ENCODE results near the gene PLGLB1. TPM values are rescaled to one million over a fixed set of nuclear protein-coding genes. Genes with fewer than 3 reads are reported as not detected.
A peak's percentile ranks its signal among the peaks of the same experiment; 100 is the strongest.
"Not testable (repeated sequence)": the region's sequence is repeated elsewhere in the genome, so short reads cannot be mapped to it uniquely, and the experiment has no call there.

Gene PLGLB1
- total RNA-seq, result 1 to 10 TPM in 3 of 4 donors, under 1 TPM in 1; 0.66 to 4.6 (median 2.7) TPM

DNA sequence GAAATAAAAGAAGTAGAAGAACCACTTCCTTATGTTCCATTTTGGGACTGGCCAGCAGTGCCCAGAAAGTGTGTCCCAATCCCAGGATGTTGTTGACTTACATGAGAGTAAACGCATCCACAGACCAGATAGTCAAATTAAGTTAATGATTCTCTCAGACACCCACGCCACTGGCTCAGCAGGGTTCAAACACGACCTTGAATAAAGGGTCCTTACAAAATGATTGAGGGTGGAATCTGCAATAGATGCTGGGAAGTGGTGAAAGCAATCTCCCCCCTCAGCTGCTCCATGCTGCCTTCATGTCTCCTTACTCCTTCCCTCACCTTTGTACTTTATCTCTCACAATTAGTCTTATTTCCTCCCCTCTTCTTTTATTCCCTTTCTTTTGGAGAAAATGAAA is at the start of gene PLGLB1:
Gene PLGLB1 (minus strand): TSS at position 101 of the 400 bp plus-strand sequence. CDS start 61 bp downstream, at position 40.
- H3K9me3 ChIP-seq; H3K27me3 ChIP-seq; H3K4me1 ChIP-seq; DNase-seq (ENCODE audit: extremely low spot score); H3K4me3 ChIP-seq; intact Hi-C loops (cut with DNase I); H3K36me3 ChIP-seq; H3K27ac ChIP-seq (replicated peaks in 1 of 4): not testable (repeated sequence)
- WGBS, result no CpG with 5 or more reads among the region's 3 CpGs

DNA sequence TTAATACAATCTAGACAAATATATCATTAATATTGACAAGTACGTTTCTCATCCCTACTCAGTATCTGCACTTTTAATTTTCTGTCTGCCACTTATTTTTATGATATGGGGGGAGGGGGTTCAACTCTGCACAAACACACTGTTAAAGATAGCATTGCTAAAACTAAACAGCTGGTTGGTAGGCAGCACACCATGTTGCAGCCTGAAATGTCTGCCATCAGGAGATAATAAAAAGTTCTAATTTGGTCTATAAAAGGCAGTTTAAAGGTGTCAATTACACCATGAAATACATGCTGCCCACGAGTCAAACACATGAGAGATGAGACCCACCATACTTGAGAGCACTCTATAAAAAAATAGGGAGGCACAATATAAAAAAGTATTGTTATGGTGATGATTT is 42.7 kb upstream of the PLGLB1 start:
- H3K27me3 ChIP-seq; H3K36me3 ChIP-seq; H3K4me1 ChIP-seq; H3K9me3 ChIP-seq; H3K27ac ChIP-seq (replicated peaks in 1 of 4); DNase-seq (ENCODE audit: extremely low spot score); intact Hi-C loops (cut with DNase I); H3K4me3 ChIP-seq: not testable (repeated sequence)
- 100% methylated on average over 1 of the region's 2 CpGs for WGBS

DNA sequence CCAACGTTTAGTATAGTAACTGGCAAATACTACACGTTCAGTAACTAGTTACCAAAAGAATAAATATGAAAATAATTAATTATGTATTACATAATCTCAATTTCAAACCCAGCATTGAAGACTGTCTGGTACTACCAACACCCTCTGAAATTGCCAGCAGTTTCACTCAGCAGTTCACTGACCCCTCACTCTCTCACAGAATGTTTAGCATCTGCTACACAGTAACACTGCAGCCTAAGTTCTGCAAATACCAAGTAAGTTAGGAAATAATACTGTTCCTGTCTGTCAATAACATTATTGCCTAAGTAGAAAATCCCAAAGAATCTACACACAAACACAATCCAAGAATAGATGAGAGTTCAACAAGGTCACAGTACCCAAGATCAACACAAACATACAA is 41.8 kb upstream of the PLGLB1 start:
- H3K27ac ChIP-seq (replicated peaks in 1 of 4); H3K9me3 ChIP-seq; H3K4me1 ChIP-seq; H3K4me3 ChIP-seq; H3K36me3 ChIP-seq; DNase-seq (ENCODE audit: extremely low spot score); intact Hi-C loops (cut with DNase I); H3K27me3 ChIP-seq: not testable (repeated sequence)
- no CpG with 5 or more reads among the region's 2 CpGs for WGBS

DNA sequence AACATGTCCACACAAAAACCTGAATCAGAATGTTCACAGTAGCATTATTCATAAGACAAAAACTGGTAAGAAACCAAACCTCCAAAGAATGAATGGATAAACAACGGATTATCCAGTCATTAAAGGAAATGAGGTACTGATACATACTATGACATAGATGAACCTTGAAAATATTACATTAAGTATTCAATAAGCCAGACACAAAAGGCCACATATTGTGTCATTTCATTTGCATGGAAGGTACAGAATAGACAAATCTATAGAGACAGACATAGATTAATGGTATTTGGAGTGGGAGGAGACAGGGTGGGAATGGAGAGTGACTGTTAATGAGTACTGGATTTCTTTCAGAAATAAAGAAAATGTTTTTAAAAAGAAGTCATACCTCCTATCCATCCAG is 39.9 kb upstream of the PLGLB1 start:
- DNase-seq (ENCODE audit: extremely low spot score); H3K4me1 ChIP-seq; H3K27ac ChIP-seq (replicated peaks in 1 of 4); intact Hi-C loops (cut with DNase I); H3K36me3 ChIP-seq; H3K27me3 ChIP-seq; H3K4me3 ChIP-seq; H3K9me3 ChIP-seq: not testable (repeated sequence)
- no CpG with 5 or more reads among the region's 1 CpG for WGBS

DNA sequence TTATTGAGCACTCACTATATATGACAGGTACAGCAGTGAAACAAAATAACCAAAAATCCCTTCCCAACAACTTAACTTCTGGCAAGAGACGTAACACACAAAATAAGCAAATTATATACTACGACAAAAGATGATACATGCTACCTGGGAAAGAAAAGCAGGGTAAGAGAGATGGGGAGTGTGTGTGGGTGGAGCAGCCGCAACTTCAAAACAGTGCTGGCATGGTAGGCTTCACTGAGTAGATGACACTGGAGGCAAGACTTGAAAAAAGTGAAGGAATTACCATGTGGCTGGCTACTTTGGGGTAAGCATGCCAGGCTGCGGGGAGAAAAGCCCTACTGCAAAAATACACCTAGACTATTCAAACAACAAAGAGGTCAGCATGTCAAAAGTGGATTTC is 36.0 kb upstream of the PLGLB1 start:
- H3K36me3 ChIP-seq; H3K9me3 ChIP-seq; intact Hi-C loops (cut with DNase I); DNase-seq (ENCODE audit: extremely low spot score); H3K4me1 ChIP-seq; H3K27ac ChIP-seq (replicated peaks in 1 of 4); H3K4me3 ChIP-seq; H3K27me3 ChIP-seq: not testable (repeated sequence)
- 100% methylated on average over 3 of the region's 4 CpGs for WGBS

DNA sequence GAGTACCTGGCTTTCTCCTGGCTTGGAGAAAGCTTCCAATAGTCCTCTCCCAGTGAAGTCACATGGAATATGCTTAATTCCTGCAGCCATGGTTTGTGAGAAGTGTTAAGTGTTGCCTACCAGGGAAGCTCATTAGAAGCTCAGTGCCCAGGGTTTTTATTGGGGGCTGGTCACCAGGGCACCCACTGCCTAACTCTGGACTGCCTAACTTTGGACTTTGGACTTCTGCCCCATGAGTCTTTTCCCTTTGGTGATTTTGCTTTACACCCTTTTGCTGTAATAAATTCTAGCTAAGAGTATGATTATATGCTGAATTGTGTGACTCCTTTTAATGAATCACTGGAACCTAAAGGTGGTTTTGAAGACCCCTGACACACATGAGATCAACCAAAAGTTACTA is 35.2 kb upstream of the PLGLB1 start:
- H3K4me3 ChIP-seq; intact Hi-C loops (cut with DNase I); H3K27ac ChIP-seq (replicated peaks in 1 of 4); DNase-seq (ENCODE audit: extremely low spot score); H3K9me3 ChIP-seq; H3K36me3 ChIP-seq; H3K27me3 ChIP-seq; H3K4me1 ChIP-seq: not testable (repeated sequence)

DNA sequence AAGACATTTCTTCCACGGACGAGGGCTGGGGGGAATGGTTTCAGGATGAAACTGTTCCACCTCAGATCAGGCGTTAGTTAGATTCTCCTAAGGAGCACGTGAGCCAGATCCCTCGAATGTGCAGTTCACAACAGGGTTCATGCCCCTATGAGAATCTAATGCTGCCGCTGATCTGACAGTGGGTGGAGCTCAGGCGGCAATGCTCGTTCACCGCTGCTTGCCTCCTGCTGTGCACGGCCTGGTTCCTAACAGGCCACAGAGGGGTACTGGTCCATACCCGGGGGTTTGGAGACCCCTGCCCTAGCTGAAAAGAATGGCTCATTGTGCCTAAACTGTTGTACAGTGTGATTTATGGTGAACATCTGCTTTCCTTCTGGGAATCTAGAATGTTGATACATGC is 34.8 kb upstream of the PLGLB1 start:
- intact Hi-C loops (cut with DNase I); H3K9me3 ChIP-seq; H3K27me3 ChIP-seq; H3K4me3 ChIP-seq; DNase-seq (ENCODE audit: extremely low spot score); H3K27ac ChIP-seq (replicated peaks in 1 of 4); H3K36me3 ChIP-seq; H3K4me1 ChIP-seq: not testable (repeated sequence)
- WGBS, result no CpG with 5 or more reads among the region's 11 CpGs

DNA sequence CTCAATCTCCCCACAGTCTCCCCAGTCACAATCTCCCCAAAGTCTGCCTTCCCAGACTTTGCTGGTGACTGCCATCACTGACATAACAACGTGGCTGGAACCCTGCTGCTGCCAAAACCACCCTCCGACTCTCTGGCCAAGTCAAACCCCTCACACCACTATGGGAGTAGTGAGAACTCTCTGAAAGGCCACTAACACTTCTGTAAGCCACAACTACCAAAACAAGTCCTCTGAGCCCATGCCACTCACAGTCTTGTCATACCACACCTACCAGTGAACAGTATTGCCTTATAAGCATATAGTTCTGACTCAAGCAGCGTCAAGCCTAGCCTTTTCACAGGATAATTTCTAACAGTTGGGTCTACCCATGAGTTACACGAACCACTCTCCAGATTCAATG is 32.7 kb upstream of the PLGLB1 start:
- H3K27ac ChIP-seq (replicated peaks in 1 of 4); H3K36me3 ChIP-seq; H3K27me3 ChIP-seq; H3K4me3 ChIP-seq; H3K9me3 ChIP-seq; H3K4me1 ChIP-seq; DNase-seq (ENCODE audit: extremely low spot score); intact Hi-C loops (cut with DNase I): not testable (repeated sequence)
- 100% methylated on average over 1 of the region's 4 CpGs for WGBS

DNA sequence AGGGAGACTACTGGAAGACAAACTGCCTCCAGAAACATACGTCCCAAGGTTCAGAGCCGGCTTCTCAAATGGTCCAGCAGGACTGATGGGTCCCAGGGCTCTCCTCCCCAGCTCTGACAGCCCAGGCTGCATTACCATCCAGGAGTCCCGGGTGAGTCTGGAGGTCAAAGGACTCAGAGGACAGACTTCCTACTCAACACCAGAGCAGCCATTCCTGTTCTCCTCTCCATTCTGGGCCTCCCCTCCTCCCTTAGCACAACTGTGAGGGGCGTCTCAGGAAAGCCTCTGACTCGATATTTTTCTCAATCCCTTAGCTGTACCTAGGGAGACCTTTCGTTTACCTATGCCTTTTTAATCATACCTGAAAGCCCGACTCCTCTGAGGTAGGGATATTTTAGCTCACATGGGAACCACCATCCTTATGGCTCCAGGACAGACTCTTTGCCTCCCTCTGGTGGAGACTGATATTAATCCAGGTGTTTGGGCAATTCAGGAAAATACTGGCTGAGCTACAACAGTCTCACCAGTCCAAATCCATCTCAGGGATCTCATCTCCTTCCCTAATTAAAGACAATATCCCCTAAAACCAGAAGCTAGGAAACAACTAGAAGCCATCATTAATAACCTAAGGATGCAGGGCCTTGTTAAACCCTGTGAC is 19.8 kb upstream of the PLGLB1 start:
- H3K4me3 ChIP-seq; H3K36me3 ChIP-seq; H3K4me1 ChIP-seq; H3K27me3 ChIP-seq; H3K27ac ChIP-seq (replicated peaks in 1 of 4); H3K9me3 ChIP-seq; intact Hi-C loops (cut with DNase I); DNase-seq (ENCODE audit: extremely low spot score): not testable (repeated sequence)
- no CpG with 5 or more reads among the region's 7 CpGs for WGBS
- TF ChIP-seq, protein P1, sequence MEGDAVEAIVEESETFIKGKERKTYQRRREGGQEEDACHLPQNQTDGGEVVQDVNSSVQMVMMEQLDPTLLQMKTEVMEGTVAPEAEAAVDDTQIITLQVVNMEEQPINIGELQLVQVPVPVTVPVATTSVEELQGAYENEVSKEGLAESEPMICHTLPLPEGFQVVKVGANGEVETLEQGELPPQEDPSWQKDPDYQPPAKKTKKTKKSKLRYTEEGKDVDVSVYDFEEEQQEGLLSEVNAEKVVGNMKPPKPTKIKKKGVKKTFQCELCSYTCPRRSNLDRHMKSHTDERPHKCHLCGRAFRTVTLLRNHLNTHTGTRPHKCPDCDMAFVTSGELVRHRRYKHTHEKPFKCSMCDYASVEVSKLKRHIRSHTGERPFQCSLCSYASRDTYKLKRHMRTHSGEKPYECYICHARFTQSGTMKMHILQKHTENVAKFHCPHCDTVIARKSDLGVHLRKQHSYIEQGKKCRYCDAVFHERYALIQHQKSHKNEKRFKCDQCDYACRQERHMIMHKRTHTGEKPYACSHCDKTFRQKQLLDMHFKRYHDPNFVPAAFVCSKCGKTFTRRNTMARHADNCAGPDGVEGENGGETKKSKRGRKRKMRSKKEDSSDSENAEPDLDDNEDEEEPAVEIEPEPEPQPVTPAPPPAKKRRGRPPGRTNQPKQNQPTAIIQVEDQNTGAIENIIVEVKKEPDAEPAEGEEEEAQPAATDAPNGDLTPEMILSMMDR (IDR thresholded peaks at IDR 0.05), result peak in 1 of 3 experiments; percentile 45

DNA sequence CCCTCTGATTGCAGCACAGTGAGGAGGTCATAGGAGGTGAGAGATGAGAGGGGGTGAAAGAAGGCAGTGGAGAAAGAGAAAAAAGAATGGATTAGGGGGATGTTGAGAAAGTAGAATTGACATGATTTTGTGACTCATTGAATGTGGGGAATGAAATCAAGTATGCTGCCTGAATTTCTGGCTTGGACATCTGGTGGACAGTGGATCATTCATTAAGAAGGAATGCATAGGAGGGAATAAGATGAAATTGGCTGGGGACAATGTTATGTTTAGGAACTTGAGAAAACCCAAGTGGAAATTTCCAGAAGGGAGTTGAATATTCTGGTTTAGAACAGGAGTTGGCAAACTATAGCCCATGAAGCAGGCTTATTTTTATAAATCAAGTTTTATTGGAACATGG is 7.0 kb upstream of the PLGLB1 start:
- H3K4me1 ChIP-seq; H3K27me3 ChIP-seq; H3K36me3 ChIP-seq; DNase-seq (ENCODE audit: extremely low spot score); intact Hi-C loops (cut with DNase I); H3K27ac ChIP-seq (replicated peaks in 1 of 4); H3K4me3 ChIP-seq; H3K9me3 ChIP-seq: not testable (repeated sequence)

DNA sequence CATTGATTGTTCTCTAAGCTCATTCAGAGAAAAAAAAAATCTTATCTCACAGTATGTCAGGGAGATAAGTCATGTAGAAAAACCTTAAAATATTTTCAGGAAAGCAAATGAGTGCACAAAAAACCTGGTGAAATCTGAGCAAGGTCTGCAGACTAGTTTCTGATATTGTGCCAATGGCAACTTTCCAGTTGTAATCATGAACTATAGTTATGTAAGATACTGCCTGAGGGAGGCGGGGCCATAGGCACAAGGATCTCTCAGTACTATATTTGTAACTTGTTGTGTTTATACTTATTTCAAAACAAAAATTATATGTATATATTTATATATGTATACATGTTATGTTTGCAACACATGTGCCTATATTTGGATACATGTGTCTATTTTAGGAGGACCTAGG is 5.2 kb upstream of the PLGLB1 start:
- intact Hi-C loops (cut with DNase I); H3K4me3 ChIP-seq; H3K27ac ChIP-seq (replicated peaks in 1 of 4); H3K4me1 ChIP-seq; H3K9me3 ChIP-seq; H3K36me3 ChIP-seq; H3K27me3 ChIP-seq; DNase-seq (ENCODE audit: extremely low spot score): not testable (repeated sequence)
- WGBS, result no CpG with 5 or more reads among the region's 1 CpG

DNA sequence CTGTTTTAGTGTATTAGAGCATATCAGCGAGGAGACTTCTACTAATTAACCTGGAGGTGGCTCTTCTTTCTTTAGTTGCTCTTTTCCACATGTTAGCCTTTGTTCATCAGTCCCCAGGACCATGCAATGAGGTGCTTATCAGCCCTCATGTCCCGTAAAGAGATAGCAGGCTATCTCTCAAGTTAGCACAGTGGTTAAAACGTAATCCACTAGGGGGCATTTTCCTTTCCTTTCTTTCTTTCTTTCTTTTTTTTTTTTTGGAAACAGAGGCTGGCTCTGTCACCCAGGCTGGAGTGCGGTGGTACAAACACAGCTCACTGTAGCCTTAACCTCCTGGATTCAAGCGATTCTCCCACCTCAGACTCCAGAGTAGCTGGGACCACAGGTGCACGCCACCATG is 4.3 kb upstream of the PLGLB1 start:
- H3K4me3 ChIP-seq; DNase-seq (ENCODE audit: extremely low spot score); H3K27ac ChIP-seq (replicated peaks in 1 of 4); H3K27me3 ChIP-seq; H3K36me3 ChIP-seq; H3K4me1 ChIP-seq; intact Hi-C loops (cut with DNase I); H3K9me3 ChIP-seq: not testable (repeated sequence)
- 67% methylated on average over 1 of the region's 6 CpGs for whole genome bisulfite sequencing

All from esophagus muscularis mucosa (tissue), 4 donors.